ENCODE measurements around the gene PCDHA9. TPM values are rescaled to one million over a fixed set of nuclear protein-coding genes. Genes with fewer than 3 reads are reported as not detected.
A peak's percentile ranks its signal among the peaks of the same experiment; 100 is the strongest.
"Not testable (repeated sequence)": the region's sequence is repeated elsewhere in the genome, so short reads cannot be mapped to it uniquely, and the experiment has no call there.

PCDHA9 gene
- polyA plus RNA-seq (2011; rRNA removed) (0.03 and 0.08 TPM in 2 replicates), polyA plus RNA-seq (2017; fragmentation: RNase III; extraction: RNeasy Plus Mini Kit Qiagen cat#74134 plus additional on column Dnase treatment) (0.01 TPM in 1 of 3 replicates, not detected in the others), polyA minus RNA-seq (2011; rRNA and poly(A)+ RNA removed) (0.79 and 0.97 TPM in 2 replicates)
- not detected in 2 replicates for polyA plus RNA-seq (2012; cell fraction: cytosol; rRNA removed)
- polyA plus RNA-seq (2012; cell fraction: nucleus; rRNA removed): 0.05 and 0.07 TPM in 2 replicates

GRCh38 chr5:140848139-140849102 is at the start of gene PCDHA9:
TSS of gene PCDHA9 (plus strand) at chr5:140848382. CDS start at chr5:140848496, 114 bp downstream.
- H3K4me1 ChIP-seq; H3K9me3 ChIP-seq; POLR2A ChIA-PET; FAIRE-seq; H3K27ac ChIP-seq; DNase-seq (ENCODE audit: low read depth in 1 of 2, low spot score in 1 of 2); H3K4me2 ChIP-seq; CTCF ChIA-PET; H3K4me3 ChIP-seq: not testable (repeated sequence)
- ATAC-seq: peak in 1 of 2 experiments; percentile 61; a peak in 3 of 6 replicates
- WGBS (ENCODE audit: missing lambda C conversion rate): 71% methylated on average over 38 of the region's 48 CpGs

- H3K4me2 ChIP-seq: peak within 1 kb of the TSS; percentile 66
- peak within 1 kb of the TSS; percentile 49 for H3K4me3 ChIP-seq
- peak; percentile 68 for FAIRE-seq
- POLR2A ChIA-PET: no interaction called here
- WGBS (ENCODE audit: missing lambda C conversion rate): 29% methylated on average over 27 of the region's 29 CpGs
- ATAC-seq: peak; percentile 80 to 89; a peak in 5 of 6 replicates
- peak within 1 kb of the TSS; percentile 29 to 74; a peak in 5 of 6 replicates for H3K27ac ChIP-seq
- CTCF ChIA-PET: interaction anchor here (0.6 to 3.1 kb wide), 10 partner anchors 14 to 268 kb away, joined by 3 to 16 read pairs (median 4); partner anchors contain the start of genes PCDHA12 and PCDHA5
- peak; percentile 22 to 74 for DNase-seq (ENCODE audit: low read depth in 1 of 2, low spot score in 1 of 2)
- TF ChIP-seq RAD21 (conservative IDR thresholded peaks at IDR 0.05 in 1 of 2, IDR thresholded peaks at IDR 0.05 in 1 of 2) (peak; percentile 29 to 32; a peak in 3 of 5 replicates), MAX (IDR thresholded peaks at IDR 0.05) (peak; percentile 47; the same call in 1 of the 2 replicates), REST (IDR thresholded peaks at IDR 0.05) (no peak), ZSCAN20 (CRISPR knock-in tag; IDR thresholded peaks at IDR 0.05) (no peak), MAFK (IDR thresholded peaks at IDR 0.05; ENCODE audit: partially characterized antibody) (peak; percentile 40), MAZ (IDR thresholded peaks at IDR 0.05; ENCODE audit: borderline replicate concordance, low read depth, low read length) (no peak), CTCF (IDR thresholded peaks at IDR 0.05) (peak; percentile 61)
- no peaks in the 10 kb centered on the region for H3K4me1 ChIP-seq
- H3K9me3 ChIP-seq: peaks cover 32% of the 10 kb centered on the region
These were observed 47.2 kb upstream of the PCDHA9 start, which contains the start of gene PCDHA3 for GRCh38 chr5:140800816-140801493. TSS of gene PCDHA3 (plus strand) at chr5:140801057.

DNA sequence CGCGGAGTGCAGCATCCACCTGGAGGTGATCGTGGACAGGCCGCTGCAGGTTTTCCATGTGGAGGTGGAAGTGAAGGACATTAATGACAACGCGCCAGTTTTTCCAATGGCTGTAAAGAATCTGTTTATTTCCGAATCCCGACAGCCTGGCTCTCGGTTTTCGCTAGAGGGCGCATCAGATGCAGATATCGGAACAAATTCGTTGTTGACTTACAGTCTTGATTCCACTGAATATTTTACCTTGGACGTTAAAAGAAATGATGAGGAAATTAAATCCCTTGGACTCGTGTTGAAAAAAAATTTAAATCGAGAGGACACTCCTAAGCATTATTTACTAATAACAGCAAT is 46.7 kb upstream of the PCDHA9 start:
- H3K4me1 ChIP-seq: no peaks in the 10 kb centered on the region
- ATAC-seq: peak; percentile 56 to 83; a peak in 3 of 6 replicates
- H3K4me2 ChIP-seq: peak overlapping the region; percentile 66
- WGBS (ENCODE audit: missing lambda C conversion rate): 31% methylated on average over 16 of the region's 16 CpGs
- H3K27ac ChIP-seq: peak overlapping the region; percentile 29 to 74; a peak in 5 of 6 replicates
- ChIA-PET POLR2A (no interaction called here), CTCF (interaction anchor here (0.6 to 3.1 kb wide), 13 partner anchors 14 to 268 kb away, joined by 3 to 16 read pairs (median 4); partner anchors contain the start of genes PCDHA12 and PCDHA5)
- no peak for FAIRE-seq
- TF ChIP-seq MYC (IDR thresholded peaks at IDR 0.05; ENCODE audit: borderline replicate concordance, low read length) (no peak), CTCF (IDR thresholded peaks at IDR 0.05) (peak; percentile 31; the same call in 1 of the 3 replicates)
- peaks cover 32% of the 10 kb centered on the region for H3K9me3 ChIP-seq
- DNase-seq (ENCODE audit: low read depth in 1 of 2, low spot score in 1 of 2): peak; percentile 29 to 57
- H3K4me3 ChIP-seq: peak overlapping the region; percentile 49

DNA sequence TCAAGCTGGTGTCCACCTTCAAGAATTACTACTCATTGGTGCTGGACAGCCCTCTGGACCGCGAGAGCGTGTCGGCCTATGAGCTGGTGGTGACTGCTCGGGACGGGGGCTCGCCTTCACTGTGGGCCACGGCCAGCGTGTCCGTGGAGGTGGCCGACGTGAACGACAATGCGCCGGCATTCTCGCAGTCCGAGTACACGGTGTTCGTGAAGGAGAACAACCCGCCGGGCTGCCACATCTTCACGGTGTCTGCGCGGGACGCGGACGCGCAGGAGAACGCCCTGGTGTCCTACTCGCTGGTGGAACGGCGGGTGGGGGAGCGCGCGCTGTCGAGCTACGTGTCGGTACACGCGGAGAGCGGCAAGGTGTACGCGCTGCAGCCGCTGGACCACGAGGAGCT is 45.8 kb upstream of the PCDHA9 start:
- 82% methylated on average over 45 of the region's 45 CpGs for WGBS (ENCODE audit: missing lambda C conversion rate)
- H3K4me1 ChIP-seq; ATAC-seq; DNase-seq (ENCODE audit: low read depth in 1 of 2, low spot score in 1 of 2); FAIRE-seq; H3K4me3 ChIP-seq; POLR2A ChIA-PET; H3K4me2 ChIP-seq; H3K27ac ChIP-seq: not testable (repeated sequence)
- CTCF ChIA-PET: interaction anchor here (1.0 to 3.1 kb wide), 9 partner anchors 13 to 267 kb away, joined by 3 to 16 read pairs (median 4); partner anchors contain the start of genes PCDHA12 and PCDHA5
- peaks cover 29% of the 10 kb centered on the region for H3K9me3 ChIP-seq
